NB4 (cell line): ENCODE results near the gene KLHL11.

ENCODE experiments used
- DNase-seq: peaks from one replicate; pipeline ENCODE4 v3.0.0; 2010; ENCODE audit warnings: low read depth
- H3K4me3 ChIP-seq: one replicate; pipeline ENCODE4 v1.5.1; 2011; ENCODE audit warnings: mild to moderate bottlenecking, low read depth, low read length, moderate library complexity
- MYC ChIP-seq: IDR thresholded peaks from 2 replicates; pipeline ENCODE4 v1.6.1; 2011; ENCODE audit warnings: low read depth, low read length
- POLR2A ChIP-seq: IDR thresholded peaks from 2 replicates; pipeline ENCODE4 v1.6.1; 2011; ENCODE audit warnings: mild to moderate bottlenecking; ENCODE audit not compliant: insufficient read length; ENCODE audit errors: extremely low read depth
- TF ChIP-seq, protein P1 (sequence below): IDR thresholded peaks from one replicate; pipeline ENCODE4 v1.5.1; 2012; ENCODE audit warnings: low read depth, low read length
- TF ChIP-seq, protein P2 (sequence below): IDR thresholded peaks from 2 replicates; pipeline ENCODE4 v1.6.1; 2011; ENCODE audit warnings: low read depth, low read length

KLHL11 gene

DNA sequence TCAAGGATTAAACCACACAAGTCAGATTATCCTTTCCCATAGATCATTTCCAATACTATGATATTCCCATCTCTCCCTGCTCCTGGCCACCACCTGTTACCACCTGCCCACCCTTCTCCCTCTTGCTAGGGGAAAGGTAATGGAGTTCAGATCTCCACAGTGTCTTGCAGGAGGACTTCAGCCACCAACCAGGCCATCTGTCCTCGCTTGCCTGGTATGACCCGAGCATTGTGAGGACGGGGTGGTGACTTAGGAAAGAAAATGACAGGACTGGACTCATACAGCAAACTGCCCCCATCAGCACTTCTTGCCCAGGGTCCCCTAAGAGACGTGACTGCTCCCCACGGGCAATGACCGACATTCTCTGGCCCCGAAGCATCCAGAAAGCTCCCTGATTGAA is 41.6 kb downstream of the KLHL11 start:
- no peak for DNase-seq
- no peak overlapping the region for H3K4me3 ChIP-seq
- TF ChIP-seq MYC (no peak), POLR2A (no peak)
- TF ChIP-seq, protein P1, sequence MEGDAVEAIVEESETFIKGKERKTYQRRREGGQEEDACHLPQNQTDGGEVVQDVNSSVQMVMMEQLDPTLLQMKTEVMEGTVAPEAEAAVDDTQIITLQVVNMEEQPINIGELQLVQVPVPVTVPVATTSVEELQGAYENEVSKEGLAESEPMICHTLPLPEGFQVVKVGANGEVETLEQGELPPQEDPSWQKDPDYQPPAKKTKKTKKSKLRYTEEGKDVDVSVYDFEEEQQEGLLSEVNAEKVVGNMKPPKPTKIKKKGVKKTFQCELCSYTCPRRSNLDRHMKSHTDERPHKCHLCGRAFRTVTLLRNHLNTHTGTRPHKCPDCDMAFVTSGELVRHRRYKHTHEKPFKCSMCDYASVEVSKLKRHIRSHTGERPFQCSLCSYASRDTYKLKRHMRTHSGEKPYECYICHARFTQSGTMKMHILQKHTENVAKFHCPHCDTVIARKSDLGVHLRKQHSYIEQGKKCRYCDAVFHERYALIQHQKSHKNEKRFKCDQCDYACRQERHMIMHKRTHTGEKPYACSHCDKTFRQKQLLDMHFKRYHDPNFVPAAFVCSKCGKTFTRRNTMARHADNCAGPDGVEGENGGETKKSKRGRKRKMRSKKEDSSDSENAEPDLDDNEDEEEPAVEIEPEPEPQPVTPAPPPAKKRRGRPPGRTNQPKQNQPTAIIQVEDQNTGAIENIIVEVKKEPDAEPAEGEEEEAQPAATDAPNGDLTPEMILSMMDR, result no peak
- TF ChIP-seq, protein P2, sequence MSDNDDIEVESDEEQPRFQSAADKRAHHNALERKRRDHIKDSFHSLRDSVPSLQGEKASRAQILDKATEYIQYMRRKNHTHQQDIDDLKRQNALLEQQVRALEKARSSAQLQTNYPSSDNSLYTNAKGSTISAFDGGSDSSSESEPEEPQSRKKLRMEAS, result no peak

DNA sequence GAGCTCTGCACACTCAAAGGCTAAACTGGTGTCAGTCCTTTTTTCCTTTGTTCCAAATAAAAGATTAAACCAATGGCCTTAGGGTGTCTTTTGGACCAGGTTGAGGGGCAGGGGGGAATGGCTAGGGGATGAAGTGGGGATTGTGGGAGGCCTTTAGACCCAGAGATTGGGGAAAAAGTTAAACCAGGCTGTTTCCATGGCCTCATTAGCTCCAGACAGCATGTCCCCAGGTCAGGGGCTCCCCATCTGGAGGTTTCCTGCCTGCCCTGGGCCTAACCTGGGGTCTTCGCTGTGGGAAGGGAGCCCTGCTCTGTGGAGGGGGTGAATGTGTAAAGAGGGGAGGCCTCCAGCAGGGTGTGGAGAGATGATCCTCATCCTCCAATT is 42.1 kb downstream of the KLHL11 start:
- TF ChIP-seq, protein P2, result no peak
- TF ChIP-seq, protein P1, result no peak
- TF ChIP-seq POLR2A, result no peak
- no peak for TF ChIP-seq MYC
- H3K4me3 ChIP-seq, result no peak overlapping the region
- no peak for DNase-seq

DNA sequence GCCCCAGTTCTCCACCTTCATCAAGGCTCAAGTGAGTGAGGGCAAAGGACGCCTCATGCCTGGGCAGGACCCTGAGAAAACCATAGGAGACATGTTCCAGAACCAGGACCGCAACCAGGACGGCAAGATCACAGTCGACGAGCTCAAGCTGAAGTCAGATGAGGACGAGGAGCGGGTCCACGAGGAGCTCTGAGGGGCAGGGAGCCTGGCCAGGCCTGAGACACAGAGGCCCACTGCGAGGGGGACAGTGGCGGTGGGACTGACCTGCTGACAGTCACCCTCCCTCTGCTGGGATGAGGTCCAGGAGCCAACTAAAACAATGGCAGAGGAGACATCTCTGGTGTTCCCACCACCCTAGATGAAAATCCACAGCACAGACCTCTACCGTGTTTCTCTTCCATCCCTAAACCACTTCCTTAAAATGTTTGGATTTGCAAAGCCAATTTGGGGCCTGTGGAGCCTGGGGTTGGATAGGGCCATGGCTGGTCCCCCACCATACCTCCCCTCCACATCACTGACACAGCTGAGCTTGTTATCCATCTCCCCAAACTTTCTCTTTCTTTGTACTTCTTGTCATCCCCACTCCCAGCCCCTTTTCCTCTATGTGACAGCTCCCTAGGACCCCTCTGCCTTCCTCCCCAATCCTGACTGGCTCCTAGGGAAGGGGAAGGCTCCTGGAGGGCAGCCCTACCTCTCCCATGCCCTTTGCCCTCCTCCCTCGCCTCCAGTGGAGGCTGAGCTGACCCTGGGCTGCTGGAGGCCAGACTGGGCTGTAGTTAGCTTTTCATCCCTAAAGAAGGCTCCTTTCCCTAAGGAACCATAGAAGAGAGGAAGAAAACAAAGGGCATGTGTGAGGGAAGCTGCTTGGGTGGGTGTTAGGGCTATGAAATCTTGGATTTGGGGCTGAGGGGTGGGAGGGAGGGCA is 42.7 kb downstream of the KLHL11 start:
- TF ChIP-seq, protein P1, result no peak
- no peak for TF ChIP-seq POLR2A
- TF ChIP-seq MYC, result no peak
- TF ChIP-seq, protein P2, result no peak
- DNase-seq, result no peak

DNA sequence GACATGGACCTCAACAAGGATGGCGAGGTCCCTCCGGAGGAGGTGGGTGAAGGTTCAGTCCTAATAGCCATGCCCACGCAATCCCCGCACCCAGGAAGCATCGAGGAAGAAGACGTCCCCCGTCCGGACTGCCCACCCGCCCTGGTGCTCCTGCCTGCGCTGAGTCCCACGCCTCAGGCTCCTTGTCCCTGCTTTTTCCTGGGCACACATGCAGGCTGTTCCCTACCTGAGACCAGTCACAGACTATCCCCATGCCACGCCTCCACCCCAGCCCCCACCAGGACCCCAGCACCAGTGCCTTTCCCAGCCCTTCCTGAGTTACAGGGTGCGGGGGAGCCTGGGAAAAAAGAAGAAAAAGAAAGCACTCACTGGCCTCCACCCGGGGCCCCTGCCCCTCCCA is 43.4 kb downstream of the KLHL11 start:
- TF ChIP-seq, protein P1, result no peak
- TF ChIP-seq, protein P2, result no peak
- TF ChIP-seq POLR2A, result no peak
- TF ChIP-seq MYC, result no peak
- DNase-seq, result no peak

More for the DNA sequence above, 42.7 kb downstream of the KLHL11 start:
- H3K4me3 ChIP-seq, result no peak overlapping the region

DNA sequence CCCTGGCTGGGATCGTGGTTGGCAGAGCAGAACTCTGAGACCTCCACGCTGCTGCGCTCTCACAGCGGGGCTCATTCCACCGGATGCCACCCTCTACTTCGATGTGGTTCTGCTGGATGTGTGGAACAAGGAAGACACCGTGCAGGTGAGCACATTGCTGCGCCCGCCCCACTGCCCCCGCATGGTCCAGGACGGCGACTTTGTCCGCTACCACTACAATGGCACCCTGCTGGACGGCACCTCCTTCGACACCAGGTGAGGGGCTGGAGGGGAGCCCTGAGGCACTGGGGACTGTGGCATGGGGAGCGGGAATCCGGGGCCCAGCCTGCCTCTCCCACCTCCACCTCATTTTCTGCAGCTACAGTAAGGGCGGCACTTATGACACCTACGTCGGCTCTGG is 47.2 kb downstream of the KLHL11 start:
- no peak overlapping the region for H3K4me3 ChIP-seq
- no peak for TF ChIP-seq POLR2A
- TF ChIP-seq, protein P1, result no peak
- DNase-seq, result no peak

More for the DNA sequence above, 43.4 kb downstream of the KLHL11 start:
- no peak overlapping the region for H3K4me3 ChIP-seq
